HG03457 (cell line): ENCODE results near the gene USP30.
"Not testable (repeated sequence)": the region's sequence is repeated elsewhere in the genome, so short reads cannot be mapped to it uniquely, and the experiment has no call there.

Source experiments
- ATAC-seq: cut with Tn5 transposase; IDR thresholded peaks from one replicate; pipeline ENCODE4 v1.9.1; 2021; ENCODE audit warnings: moderate number of reproducible peaks; ENCODE audit not compliant: unreplicated experiment

The USP30 gene, protein sequence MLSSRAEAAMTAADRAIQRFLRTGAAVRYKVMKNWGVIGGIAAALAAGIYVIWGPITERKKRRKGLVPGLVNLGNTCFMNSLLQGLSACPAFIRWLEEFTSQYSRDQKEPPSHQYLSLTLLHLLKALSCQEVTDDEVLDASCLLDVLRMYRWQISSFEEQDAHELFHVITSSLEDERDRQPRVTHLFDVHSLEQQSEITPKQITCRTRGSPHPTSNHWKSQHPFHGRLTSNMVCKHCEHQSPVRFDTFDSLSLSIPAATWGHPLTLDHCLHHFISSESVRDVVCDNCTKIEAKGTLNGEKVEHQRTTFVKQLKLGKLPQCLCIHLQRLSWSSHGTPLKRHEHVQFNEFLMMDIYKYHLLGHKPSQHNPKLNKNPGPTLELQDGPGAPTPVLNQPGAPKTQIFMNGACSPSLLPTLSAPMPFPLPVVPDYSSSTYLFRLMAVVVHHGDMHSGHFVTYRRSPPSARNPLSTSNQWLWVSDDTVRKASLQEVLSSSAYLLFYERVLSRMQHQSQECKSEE

DNA sequence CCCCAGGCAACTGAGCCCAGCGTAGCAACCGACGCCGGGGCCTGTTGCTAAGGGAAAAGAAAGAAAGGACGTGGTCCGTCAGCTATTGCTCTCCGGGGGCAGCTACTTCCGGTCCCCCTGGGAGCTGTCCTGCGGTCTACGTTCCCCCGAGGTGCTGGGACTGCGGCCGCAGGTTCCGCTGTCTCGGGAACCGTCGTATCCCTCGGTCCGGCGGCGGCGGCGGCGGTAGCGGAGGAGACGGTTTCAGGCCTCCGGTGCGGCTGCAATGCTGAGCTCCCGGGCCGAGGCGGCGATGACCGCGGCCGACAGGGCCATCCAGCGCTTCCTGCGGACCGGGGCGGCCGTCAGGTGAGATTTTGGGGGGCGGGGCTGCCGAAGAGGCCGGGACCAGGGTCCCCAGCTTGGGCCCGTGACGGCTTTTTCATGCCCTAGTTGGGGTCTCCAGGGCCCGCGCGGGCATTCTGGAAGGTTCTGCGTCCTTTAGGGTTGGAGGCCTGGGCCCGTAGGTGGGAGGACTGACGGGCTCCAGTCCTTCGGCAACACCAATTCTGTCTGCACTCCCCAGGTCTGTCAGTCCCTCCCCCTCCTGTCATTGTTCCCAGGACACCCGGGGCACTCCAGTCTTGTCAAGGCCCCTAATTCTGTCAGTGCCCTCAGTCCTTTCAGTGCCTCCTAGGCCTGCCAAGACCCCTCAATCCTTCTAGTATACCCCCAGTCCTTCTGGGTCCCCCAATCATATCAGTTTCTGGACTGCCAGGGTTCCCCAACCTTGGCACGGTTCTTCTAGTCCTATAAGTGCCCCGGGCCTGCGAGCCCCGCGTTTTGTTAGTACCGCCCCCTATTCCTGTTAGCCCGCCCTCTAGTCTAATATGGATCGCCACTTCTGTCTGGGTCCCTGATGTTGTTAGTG lies at the start of gene USP30:
Gene USP30, plus strand, starts transcription at position 163 of the 910 bp plus-strand sequence. Its CDS starts 103 bp downstream, at position 266.
- ATAC-seq = peak; percentile 55

DNA sequence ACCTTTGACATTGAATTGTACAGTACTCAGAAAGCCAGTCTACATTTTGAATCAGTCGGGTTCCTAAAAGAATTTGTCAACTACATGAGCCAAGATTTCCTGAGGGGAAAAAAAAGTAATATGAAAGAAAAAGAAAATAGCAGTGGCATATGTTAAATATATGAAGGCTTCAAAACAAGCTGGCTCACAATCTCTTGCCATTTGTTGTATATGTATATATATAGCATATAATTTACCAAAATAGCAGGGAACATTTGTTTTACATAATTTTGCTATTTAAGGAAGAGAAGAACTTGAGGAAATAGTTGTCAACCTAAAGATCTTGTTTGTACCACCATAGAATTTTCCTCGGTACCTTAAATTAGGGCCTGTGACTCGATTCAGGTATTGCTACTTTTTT lies 48.4 kb upstream of the USP30 start:
- ATAC-seq = no peak

DNA sequence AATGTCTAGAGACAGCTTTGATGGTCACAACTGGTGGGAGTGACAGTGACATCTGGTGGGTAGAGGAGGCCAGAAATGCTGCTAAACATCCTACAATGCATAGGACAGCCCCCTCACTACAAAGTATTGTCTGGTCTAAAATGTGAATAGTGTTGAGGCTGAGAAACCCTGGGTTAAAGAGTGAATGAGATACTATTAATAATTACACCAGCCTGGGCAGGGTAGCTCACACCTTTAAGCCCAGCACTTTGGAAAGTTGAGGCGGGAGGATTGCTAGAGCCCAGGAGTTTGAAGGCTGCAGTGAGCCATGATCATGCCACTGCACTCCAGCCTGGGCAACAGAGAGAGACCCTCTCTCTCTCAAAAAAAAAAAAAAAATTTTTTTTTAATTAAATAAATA lies 42.6 kb upstream of the USP30 start:
- ATAC-seq = no peak

DNA sequence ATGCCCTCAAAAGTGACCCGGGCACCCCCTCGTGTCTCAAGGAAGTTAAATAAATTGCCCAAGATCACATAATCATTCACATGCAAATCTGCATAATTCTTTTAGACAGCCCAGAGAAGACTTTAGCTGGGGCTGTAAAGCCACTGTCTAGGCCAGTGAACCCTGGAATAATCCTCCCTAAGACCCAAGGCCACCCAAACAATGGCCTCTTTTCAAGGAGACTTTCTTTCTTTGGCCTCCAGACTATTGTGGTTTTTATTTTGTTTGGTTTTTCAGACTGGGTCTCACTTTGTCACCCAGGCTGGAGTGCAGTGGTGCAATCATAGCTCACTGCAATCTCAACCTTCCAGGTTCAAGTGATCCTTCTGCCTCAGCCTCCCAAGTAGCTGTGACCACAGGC lies 42.1 kb upstream of the USP30 start:
- no peak for ATAC-seq

DNA sequence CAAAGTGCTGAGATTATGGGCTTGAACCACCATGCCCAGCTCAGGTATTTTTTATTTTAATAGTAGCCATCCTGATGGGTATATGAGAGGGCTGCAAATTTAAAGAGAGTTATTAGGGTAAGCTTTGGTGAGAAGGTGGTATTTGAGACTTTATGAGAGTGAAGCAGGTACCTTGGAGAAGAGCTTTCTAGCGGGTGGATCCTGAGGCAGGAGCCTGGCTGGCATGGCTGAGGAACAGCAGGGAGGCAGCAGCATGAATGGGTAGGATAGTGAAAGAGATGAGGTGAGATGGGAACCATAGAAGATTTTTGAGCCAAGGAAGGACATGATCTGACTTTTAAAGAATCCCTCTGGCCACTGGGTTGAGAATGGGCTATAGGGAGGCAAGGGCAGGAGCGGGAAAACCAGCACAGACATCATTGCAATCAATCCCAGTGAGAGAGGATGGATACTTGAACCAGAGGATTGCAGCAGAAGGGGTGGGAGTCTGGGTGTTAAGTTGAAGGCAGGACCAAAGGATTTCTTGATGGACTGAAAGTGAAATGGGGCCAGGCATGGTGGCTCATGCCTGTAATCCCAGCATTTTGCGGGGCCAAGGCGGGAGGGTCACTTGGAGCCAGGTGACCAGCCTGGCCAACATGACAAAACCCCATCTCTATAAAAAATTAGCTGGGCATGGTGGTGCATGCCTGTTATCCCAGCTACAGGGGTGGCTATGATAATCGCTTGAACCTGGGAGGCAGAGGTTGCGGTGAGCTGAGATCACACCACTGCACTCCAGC lies 37.2 kb upstream of the USP30 start:
- ATAC-seq = no peak

DNA sequence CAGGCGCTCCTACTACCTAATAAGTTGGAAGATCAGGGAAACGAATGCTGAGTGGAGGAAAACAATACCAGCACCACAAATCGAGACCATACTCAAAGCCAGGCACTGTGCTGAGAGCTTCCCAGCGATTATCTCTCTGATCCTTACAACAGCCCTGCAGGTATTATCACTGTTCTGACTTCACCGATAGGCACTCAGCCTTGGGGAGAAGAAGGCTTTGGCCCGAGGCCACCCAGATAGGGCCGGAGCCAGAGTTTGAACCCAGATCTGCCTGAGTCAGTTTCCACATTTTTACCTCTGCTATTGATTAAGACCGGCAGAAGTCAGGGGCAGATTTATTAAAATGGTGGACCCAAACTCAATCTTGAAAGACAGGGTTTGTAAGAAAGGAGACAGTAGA lies 36.4 kb upstream of the USP30 start:
- ATAC-seq = no peak

DNA sequence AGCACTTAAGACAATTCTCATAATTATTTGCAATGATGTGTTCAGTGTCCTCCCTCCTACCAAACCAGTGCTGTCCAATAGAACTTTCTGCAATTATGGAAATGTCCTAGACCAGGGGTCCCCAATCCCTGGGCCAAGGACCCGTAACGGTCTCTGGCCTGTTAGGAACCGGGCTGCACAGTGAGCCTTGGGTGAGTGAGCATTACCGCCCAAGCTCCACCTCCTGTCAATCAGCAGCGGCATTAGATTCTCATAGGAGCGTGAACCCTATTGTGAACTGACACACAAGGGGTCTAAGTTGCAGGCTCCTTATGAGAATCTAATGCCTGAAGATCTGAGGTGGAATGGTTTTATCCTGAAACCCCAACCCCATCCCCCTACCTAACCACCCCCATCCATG lies 35.4 kb upstream of the USP30 start:
- no peak for ATAC-seq

DNA sequence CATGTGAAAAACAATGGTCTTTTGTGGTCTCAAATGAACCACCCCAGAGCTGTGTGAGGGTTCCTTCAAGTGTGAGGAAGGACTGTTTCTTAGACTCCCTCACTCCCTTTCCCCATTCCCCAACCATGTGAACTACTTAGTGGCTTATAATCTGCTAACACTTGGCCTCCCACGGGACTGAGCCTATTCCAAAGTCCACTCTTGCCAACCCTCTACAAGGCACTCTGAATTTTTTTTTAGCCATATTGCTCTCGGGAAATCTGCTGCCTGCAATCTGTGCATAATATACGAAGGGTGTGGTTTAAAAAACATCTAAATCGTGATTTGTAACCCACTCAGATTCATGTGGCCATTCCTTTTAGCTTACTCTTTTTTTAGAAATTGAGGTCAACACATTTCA lies 34.1 kb upstream of the USP30 start:
- ATAC-seq = no peak

DNA sequence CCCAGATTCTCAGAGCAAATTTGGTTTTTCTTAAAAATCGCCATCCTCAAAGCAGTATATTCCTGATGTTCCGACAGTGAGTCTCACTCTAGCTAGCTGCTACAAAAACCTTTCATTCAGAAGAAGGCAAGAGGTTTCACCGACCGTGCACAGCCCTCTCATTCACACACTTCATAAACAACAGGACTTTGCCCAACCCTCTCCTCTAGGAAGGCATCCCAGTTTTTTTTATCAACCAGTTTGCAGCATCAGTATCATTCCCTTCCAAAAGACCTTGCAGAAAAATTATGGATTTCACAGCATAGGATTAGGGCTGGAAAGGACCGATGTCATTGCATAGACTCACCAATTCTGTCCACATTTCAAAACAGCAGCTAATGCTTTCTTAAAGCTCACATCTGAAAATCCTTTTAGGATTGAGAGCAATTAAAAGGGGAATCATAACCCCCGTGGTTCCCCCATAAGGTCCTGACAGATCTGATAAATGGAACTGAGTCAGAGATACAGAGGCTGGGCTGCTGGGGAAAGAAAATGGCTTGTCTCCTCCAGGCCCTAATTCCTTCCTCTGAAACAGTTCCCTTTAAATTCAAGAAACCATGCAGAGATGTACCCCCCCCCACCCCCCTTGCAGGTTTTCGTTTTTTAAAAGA lies 32.1 kb upstream of the USP30 start:
- no peak for ATAC-seq

DNA sequence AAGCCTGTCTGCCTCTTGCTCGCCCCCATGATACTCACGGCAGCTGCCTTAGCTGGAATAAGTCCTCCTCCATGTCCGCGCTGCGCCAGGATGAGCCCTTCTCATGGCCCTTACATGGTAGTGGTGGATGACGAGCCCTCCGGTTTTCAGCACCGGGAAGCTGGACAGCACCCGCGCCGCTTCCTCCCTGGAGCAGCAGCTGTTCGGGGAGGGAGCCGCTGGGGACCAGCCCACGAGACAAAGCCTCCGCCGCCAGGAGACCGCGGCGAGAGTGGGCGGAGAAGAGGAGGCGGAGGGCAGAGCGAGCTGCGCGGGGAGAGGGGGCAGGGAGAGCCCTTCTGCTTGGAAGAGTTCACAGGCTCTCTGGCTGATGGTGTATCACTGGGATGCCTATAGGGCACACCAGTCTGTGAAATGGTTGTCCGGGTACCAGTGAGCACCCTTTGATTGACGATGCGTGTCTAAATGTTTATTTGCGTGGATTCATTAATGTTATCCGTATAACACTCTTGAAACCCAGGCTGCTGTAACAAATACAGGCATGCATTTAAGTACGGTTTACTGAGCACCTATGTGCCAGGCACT lies 31.5 kb upstream of the USP30 start, which contains the start of gene SVOP:
Gene SVOP, minus strand, starts transcription at position 273 of the 585 bp plus-strand sequence. Its CDS starts 200 bp downstream, at position 73.
- ATAC-seq = no peak

DNA sequence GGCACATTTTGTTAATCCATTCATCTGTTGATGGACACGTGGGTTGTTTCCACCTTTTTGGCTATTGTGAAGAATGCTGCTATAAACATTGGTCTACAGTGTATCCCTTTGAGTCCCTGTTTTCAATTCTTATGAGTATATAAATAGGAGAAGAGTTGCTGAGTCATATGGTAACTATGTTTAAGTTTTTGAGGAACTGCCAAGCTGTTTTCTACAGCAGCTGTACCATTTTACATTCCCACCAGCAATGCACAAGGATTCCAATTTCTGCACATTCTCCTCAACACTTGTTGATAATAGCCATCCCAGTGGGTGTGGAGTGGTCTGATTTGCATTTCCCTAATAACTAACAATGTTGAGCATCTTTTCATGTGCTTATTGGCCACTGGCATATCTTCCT lies 24.6 kb upstream of the USP30 start:
- ATAC-seq = no peak

DNA sequence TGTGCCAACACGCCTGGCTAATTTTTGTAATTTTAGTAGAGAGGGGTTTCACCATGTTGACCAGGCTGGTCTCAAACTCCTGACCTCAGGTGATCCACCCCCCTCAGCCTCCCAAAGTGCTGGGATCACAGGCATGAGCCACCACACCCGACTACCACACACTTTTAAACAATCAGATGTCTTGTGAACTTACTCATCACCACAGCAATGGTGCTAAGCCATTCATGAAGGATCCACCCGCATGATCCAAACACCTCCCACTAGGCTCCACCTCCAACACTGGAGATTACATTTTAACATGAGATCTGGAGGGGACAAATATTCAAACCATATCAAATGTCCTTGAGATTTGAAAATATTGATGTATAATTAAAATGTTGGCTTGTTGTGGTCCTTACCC lies 23.8 kb upstream of the USP30 start:
- ATAC-seq = not testable (repeated sequence)

DNA sequence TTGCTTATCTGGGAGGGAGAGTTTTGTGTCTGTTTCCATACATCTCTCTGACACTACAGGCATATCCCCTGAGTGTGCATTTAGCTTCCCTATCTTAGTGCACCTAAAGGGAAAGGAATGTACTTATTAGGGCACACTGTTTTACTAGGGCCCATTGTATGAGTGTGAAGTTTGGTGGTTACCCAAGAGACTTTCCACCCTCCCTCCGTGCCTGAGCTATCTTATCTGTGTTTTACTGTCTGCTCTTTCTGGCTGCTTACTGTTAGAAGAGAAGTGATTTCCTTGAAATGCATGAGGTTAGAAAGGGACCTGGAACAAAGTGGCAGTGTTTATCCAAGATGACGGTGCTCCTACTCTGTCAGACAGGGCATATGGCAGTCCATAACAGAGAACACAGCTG lies 23.0 kb upstream of the USP30 start:
- ATAC-seq = no peak

DNA sequence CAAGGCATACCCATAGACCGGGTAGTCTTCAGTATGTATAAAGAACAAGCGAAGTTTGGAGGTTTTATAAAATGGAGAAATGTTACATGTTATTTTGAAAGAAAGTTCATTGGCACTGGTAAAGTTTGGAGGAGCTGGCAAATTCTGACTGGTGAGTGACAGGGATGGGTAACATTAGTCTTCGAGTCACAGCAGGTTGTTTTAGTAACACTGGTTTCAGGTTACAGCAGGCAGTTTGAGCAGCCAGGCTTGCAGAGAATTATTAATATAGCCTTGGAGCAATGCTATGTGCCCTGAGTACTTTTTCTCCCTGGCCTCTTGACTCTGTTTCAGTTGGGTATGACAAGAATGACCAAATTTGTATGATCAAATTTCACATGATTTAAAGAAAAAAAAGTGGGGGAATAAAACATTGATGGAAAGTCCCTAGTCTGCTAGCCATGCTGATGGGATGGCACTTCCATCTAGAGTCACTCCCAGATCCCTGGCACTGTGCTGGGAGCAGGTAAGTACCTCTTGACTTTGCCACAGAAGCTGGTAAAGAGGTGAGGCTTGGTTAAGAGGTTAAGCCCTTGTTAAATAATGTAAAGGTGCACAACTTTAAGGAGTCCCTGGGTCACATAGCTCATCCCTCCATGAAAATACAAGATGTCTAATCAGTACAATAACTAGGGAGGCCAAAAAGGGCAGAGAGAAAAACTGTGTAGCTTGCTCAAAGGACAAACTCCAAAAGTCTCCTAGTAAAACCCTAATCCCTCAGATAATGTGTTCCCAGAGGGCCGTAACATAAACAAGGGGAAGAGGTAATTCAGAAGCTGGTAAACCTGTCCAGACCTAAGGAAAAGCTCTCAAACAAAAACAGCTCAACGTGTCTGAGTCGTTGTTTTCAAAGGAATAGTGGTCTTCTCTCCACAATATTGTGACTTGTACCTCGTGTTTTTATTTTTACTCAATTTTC lies 18.9 kb upstream of the USP30 start:
- no peak for ATAC-seq

DNA sequence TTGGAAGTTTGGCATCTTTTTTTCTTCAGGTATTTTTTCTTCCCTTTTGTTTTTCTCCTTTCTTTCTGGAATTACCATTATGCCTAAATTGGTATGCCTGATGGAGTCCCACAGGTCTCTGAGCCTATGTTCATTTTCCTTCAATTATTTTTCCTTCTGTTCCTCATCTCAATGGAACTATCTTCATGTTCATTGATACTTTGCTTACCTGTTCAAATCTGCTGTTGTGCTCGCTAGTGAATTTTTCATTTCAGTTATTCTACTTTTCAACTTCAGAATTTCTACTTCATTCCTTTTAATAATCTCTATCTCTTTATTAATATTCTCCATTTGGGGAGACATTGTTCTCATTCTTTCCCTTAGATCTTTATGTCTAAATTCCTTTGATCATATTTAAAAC lies 15.4 kb upstream of the USP30 start:
- no peak for ATAC-seq

DNA sequence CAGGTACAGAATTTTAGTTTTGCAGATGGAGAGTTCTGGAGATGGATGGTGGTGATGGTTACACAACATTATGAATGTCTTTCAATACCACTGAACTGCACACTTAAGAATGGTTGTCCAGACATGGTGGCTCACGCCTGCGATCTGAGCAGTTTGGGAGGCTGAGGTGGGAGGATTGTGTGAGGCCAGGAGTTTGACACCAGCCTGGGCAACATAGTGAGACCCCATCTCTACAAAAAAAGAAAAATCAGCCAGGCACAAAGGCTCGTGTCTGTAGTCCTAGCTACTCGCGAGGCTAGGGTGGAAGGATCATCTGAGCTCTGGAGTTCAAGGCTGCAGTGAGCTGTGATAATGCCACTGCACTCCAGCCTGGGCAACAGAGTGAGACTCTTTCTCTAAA lies 8.1 kb upstream of the USP30 start:
- no peak for ATAC-seq

DNA sequence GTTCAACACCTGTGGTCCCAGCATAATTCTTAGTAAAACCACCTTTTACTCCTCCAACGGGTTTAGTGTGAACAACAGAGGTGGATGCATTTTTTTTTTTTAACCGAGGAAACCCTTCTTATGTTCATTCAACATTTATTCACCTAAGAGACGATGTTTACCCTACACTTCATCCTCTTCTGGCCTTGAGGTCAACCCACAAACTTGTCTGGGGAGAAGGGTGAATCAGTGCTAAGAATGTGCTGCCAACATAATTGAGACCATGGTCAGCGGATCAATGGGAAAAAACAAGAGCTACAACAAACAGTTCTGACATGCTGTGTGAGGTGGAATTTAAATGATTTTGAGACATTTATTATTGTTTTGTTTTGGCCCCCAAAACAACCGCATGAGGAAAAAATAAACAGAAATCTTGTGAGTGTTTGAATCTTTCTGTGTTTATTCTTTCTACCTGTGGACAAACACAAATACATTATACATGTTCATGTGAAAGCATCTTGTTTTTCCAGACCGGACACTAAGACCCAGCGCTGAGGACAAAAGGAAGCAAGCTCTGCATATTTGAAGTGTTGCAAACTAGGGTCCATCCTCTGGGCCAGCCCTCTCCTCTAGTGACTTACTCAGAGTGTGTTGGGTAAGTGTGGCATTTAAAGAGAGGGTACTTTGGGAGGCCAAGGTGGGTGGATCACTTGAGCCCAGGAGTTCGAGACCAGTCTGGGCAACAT lies 5.1 kb upstream of the USP30 start:
- ATAC-seq = no peak

DNA sequence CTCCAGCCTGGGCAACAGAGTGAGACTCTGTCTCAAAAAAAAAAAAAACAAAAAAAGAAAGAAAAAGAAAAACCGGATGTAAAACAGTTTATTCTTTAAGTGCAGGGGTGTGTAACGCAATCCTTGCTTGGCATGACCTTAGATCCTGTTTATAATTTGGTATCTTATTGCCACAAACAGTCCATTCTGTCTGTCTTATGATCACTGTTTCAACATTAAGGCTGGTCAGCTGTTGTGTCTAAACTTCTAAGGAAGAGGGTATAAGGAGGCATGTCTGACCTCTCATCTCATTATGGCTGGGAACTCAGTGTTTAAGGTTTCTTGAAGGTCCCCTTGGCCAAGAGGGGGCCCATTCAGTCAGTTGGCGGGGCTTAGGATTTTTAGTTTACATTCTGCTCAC lies 3.7 kb upstream of the USP30 start:
- not testable (repeated sequence) for ATAC-seq
